HepG2 (cell line): ENCODE data around the gene TTC21B. TPM values are rescaled to one million over a fixed set of nuclear protein-coding genes. Genes with fewer than 3 reads are reported as not detected.

Source experiments
- ATAC-seq: fragments of 200-7000 bp; cut with Tn5 transposase; 3 replicates; pipeline ENCODE4 v1.9.1; 2020; ENCODE audit warnings: mild to moderate bottlenecking, moderate library complexity
- BruUV-seq: library from RNA; stranded (reverse); fragments of 400-500 nt; replicated peaks from 2 replicates; lab custom pipeline; 2021; lab: Mats Ljungman, UMichigan
- CTCF ChIA-PET: fragments of 300-600 bp; formaldehyde crosslinking; extraction: SDS; loops from one replicate; lab custom pipeline; 2021; ENCODE audit warnings: low total read pairs, inconsistent platforms, low intra/inter-chr PET ratio; lab: Yijun Ruan, JAX
- POLR2A ChIA-PET: fragments of 350-600 bp; sonication (Branson Sonifier 250); formaldehyde crosslinking; loops from one replicate; lab custom pipeline; 2020; ENCODE audit warnings: antibody characterized with exemption, inconsistent platforms; lab: Yijun Ruan, JAX
- DNase-seq: peaks from one replicate; pipeline ENCODE4 v3.0.0-alpha.2; 2015; ENCODE audit warnings: low spot score
- FAIRE-seq: peaks from 3 replicates; lab custom pipeline; 2011; peaks lifted over from hg19 to GRCh38; lab: Jason Lieb, UNC
- H2AFZ ChIP-seq: one replicate; pipeline ENCODE4 v1.6.1; 2011; ENCODE audit warnings: low read length, inconsistent platforms
- H3K27ac ChIP-seq: fragments of 300-600 bp; 3 replicates; pipeline ENCODE4 v1.8.0; 2011; ENCODE audit warnings: mixed run types, mild to moderate bottlenecking, mixed read lengths, low read length, inconsistent platforms; ENCODE audit not compliant: insufficient read depth; ENCODE audit errors: extremely low read length
- H3K27me3 ChIP-seq, 2 experiments: fragments of 200-600 bp in 1 of 2; 2 replicates in 1 of 2; 3 replicates in 1 of 2; pipeline versions ENCODE4 v1.6.0 to v1.8.0; 2011; ENCODE audit warnings: low read length in 2 of 2, mild to moderate bottlenecking in 2 of 2, moderate library complexity in 2 of 2, inconsistent platforms in 1 of 2; ENCODE audit not compliant: insufficient read depth in 2 of 2, control insufficient read depth in 1 of 2
- H3K36me3 ChIP-seq, 2 experiments: fragments of 200-600 bp in 1 of 2; replicated peaks in 1 of 2; 2 replicates in 1 of 2; 3 replicates in 1 of 2; pipeline versions ENCODE4 v1.5.1 to v1.8.0; 2011; ENCODE audit warnings: low read length in 2 of 2, inconsistent platforms in 1 of 2; ENCODE audit not compliant: insufficient read depth in 2 of 2, control insufficient read depth in 1 of 2
- H3K4me1 ChIP-seq: 2 replicates; pipeline ENCODE4 v1.5.1; 2012; ENCODE audit warnings: low read length, inconsistent platforms; ENCODE audit not compliant: insufficient read depth
- H3K4me2 ChIP-seq: 2 replicates; pipeline ENCODE4 v1.6.0; 2011; ENCODE audit warnings: low read depth, low read length, inconsistent platforms
- H3K4me3 ChIP-seq, 3 experiments: fragments of 200-600 bp in 1 of 3; sonication (generic), shearing (Covaris generic) in 1 of 3; replicated peaks in 1 of 3; 2 replicates each; pipeline ENCODE4 v1.5.1; 2011 to 2016; ENCODE audit warnings: low read length in 3 of 3, inconsistent platforms in 2 of 3, low read depth in 2 of 3, mild to moderate bottlenecking in 2 of 3, control low read depth in 1 of 3, mixed read lengths in 1 of 3; ENCODE audit not compliant: insufficient read depth in 1 of 3
- H3K79me2 ChIP-seq: one replicate; pipeline ENCODE4 v1.6.1; 2011; ENCODE audit warnings: low read length, inconsistent platforms; ENCODE audit not compliant: insufficient read depth
- H3K9ac ChIP-seq: 2 replicates; pipeline ENCODE4 v1.6.0; 2011; ENCODE audit warnings: mild to moderate bottlenecking, low read depth, low read length, inconsistent platforms; ENCODE audit not compliant: insufficient read depth
- H3K9me3 ChIP-seq: 2 replicates; pipeline ENCODE4 v1.5.1; 2012; ENCODE audit warnings: mild to moderate bottlenecking, low read length
- H4K20me1 ChIP-seq: 2 replicates; pipeline ENCODE4 v1.6.0; 2011; ENCODE audit warnings: inconsistent platforms, mild to moderate bottlenecking, low read length, moderate library complexity; ENCODE audit not compliant: insufficient read depth
- CCDC6 ChIP-seq: sonication (generic); formaldehyde crosslinking; IDR thresholded peaks from 2 replicates; pipeline ENCODE4 v1.8.1; 2022; ENCODE audit warnings: mild to moderate bottlenecking, missing genetic modification reagents, moderate library complexity
- DZIP1 ChIP-seq: sonication (generic); formaldehyde crosslinking; IDR thresholded peaks from 2 replicates; pipeline ENCODE4 v1.5.0; 2020; ENCODE audit warnings: mild to moderate bottlenecking, missing genetic modification reagents
- GABPA ChIP-seq, 2 experiments: IDR thresholded peaks; 2 replicates each; pipeline ENCODE4 v1.6.1; 2011 to 2016; ENCODE audit warnings: low read depth in 2 of 2, low read length in 1 of 2, missing biosample characterization in 1 of 2, missing genetic modification characterization in 1 of 2
- GTF3A ChIP-seq: sonication (generic); formaldehyde crosslinking; conservative IDR thresholded peaks from 2 replicates; pipeline ENCODE4 v1.4.0; 2020; ENCODE audit warnings: mild to moderate bottlenecking, missing genetic modification reagents
- ISL2 ChIP-seq: sonication (generic); formaldehyde crosslinking; IDR thresholded peaks from 2 replicates; pipeline ENCODE4 v1.5.0; 2020; ENCODE audit warnings: missing genetic modification reagents
- KLF15 ChIP-seq: sonication (generic); formaldehyde crosslinking; IDR thresholded peaks from 2 replicates; pipeline ENCODE4 v1.8.1; 2023; ENCODE audit warnings: borderline replicate concordance, mild to moderate bottlenecking, inconsistent platforms, missing genetic modification reagents, mixed read lengths
- PBX2 ChIP-seq: IDR thresholded peaks from 2 replicates; pipeline ENCODE4 v1.6.1; 2016; ENCODE audit warnings: control low read depth
- RAD21 ChIP-seq: fragments of 450-650 bp; formaldehyde crosslinking; IDR thresholded peaks from 2 replicates; pipeline ENCODE4 v1.5.0; 2020; ENCODE audit warnings: mild to moderate bottlenecking
- SMC3 ChIP-seq: IDR thresholded peaks from 2 replicates; pipeline ENCODE4 v1.6.1; 2011; ENCODE audit warnings: low read length, improper control_type of control experiment
- STAG1 ChIP-seq: sonication (generic); formaldehyde crosslinking; IDR thresholded peaks from 2 replicates; pipeline ENCODE4 v1.4.0; 2020; ENCODE audit warnings: missing genetic modification reagents
- ZBTB33 ChIP-seq: sonication (generic); formaldehyde crosslinking; IDR thresholded peaks from 2 replicates; pipeline ENCODE4 v1.4.0; 2020; ENCODE audit warnings: missing genetic modification reagents
- ZNF160 ChIP-seq: sonication (generic); formaldehyde crosslinking; IDR thresholded peaks from 2 replicates; pipeline ENCODE4 v1.8.0; 2022; ENCODE audit warnings: mild to moderate bottlenecking, inconsistent platforms, missing genetic modification reagents
- ZNF264 ChIP-seq: sonication (generic); formaldehyde crosslinking; IDR thresholded peaks from 2 replicates; pipeline ENCODE4 v1.4.0; 2020; ENCODE audit warnings: missing genetic modification reagents
- ZNF670 ChIP-seq: sonication (generic); formaldehyde crosslinking; IDR thresholded peaks from 2 replicates; pipeline ENCODE4 v1.8.0; 2022; ENCODE audit warnings: mild to moderate bottlenecking, missing genetic modification reagents, borderline replicate concordance
- ZNF780A ChIP-seq: sonication (generic); formaldehyde crosslinking; IDR thresholded peaks from 2 replicates; pipeline ENCODE4 v1.8.0; 2022; ENCODE audit warnings: mild to moderate bottlenecking, missing genetic modification reagents, moderate library complexity
- ZNF816 ChIP-seq: sonication (generic); formaldehyde crosslinking; IDR thresholded peaks from 2 replicates; pipeline ENCODE4 v1.8.0; 2022; ENCODE audit warnings: missing genetic modification reagents, mild to moderate bottlenecking, borderline replicate concordance
- ZSCAN20 ChIP-seq: sonication (generic); formaldehyde crosslinking; IDR thresholded peaks from 2 replicates; pipeline ENCODE4 v1.4.0; 2020; ENCODE audit warnings: missing genetic modification reagents, mild to moderate bottlenecking, borderline replicate concordance
- WGBS: methylation state at CpG from one replicate; pipeline ENCODE4 v1.1.6; 2017; ENCODE audit warnings: low lambda C conversion rate; 5-methylcytosine and 5-hydroxymethylcytosine counted together
- in situ Hi-C: cut with HindIII; loops from 2 replicates; pipeline ENCODE4 v1.10.0; 2017; ENCODE audit warnings: low pct_unique_long_range_greater_than_20kb; ENCODE audit not compliant: extremely low pct_ligation_motif_present
- intact Hi-C: fragments of 100-400 bp; cut with micrococcal nuclease; formaldehyde crosslinking; loops from one replicate; pipeline ENCODE4 v1.10.0; 2022; ENCODE audit not compliant: unreplicated experiment
- polyA plus RNA-seq, 8 experiments: library from polyadenylated mRNA; depleted of rRNA in 3 of 8; stranded (reverse) in 7 of 8; unstranded in 1 of 8; fragments of >200 nt; fragmentation: Illumina TruSeq in 4 of 8; extraction: Trizol in 4 of 8; gene quantifications; 2 replicates each; pipeline versions ENCODE4 v1.2.1 to v1.2.3, GENCODE V29; 2011 to 2016; ENCODE audit warnings: low read depth in 4 of 8, missing spikeins in 1 of 8, mixed read lengths in 1 of 8; ENCODE audit not compliant: insufficient read depth in 1 of 8
- total RNA-seq, 5 experiments: library from RNA; depleted of rRNA; stranded (reverse); fragments of >200 nt; fragmentation: Illumina TruSeq; extraction: Trizol; gene quantifications; 2 replicates each; pipeline ENCODE4 v1.2.3, GENCODE V29; 2016; ENCODE audit warnings: low read depth in 1 of 5

The TTC21B gene
- total and polyA plus RNA-seq, 2 of the 13 experiments (the other 11 are each of a cell fraction or from before 2014, with no cell fraction given) = 39.1 to 67.1 TPM

GRCh38 chr2:165874445-165875039 lies 79.0 kb downstream of the TTC21B start:
- no peak overlapping the region for H2AFZ ChIP-seq
- peaks cover 13% of the 10 kb centered on the region for H3K4me1 ChIP-seq
- intact Hi-C loops (loop anchor here (1.0 to 10.0 kb wide), 2 partner anchors 300 to 473 kb away; no protein-coding TSS in a partner anchor), in situ Hi-C loops (loop anchor here (5.0 kb wide), 1 partner anchor 472 kb away; no protein-coding TSS in a partner anchor)
- H3K9me3 ChIP-seq = no peaks in the 10 kb centered on the region
- H3K4me2 ChIP-seq = no peak overlapping the region
- no peak overlapping the region for H3K9ac ChIP-seq
- H3K4me3 ChIP-seq = no peak overlapping the region
- H3K36me3 ChIP-seq = peaks cover 4 to 28% of the 10 kb centered on the region in 2 experiments
- peak; percentile 80 for ATAC-seq
- BruUV-seq = no TSS peak
- WGBS = 82% methylated on average over 3 of the region's 3 CpGs
- H3K79me2 ChIP-seq = no peaks in the 10 kb centered on the region
- H3K27me3 ChIP-seq = no peaks in the 10 kb centered on the region
- H4K20me1 ChIP-seq = no peaks in the 10 kb centered on the region
- CTCF ChIA-PET = interaction anchor here (0.7 to 1.7 kb wide), 2 partner anchors 472 to 473 kb away, joined by 3 to 8 read pairs; no protein-coding TSS in a partner anchor
- no peak for FAIRE-seq
- POLR2A ChIA-PET = interaction anchor here (0.6 kb wide), 1 partner anchor 253 kb away, joined by 3 read pairs; no protein-coding TSS in a partner anchor
- no peak overlapping the region for H3K27ac ChIP-seq
- peak; percentile 72 for DNase-seq
- TF ChIP-seq KLF15 (CRISPR knock-in tag) (no peak), ZNF816 (CRISPR knock-in tag) (no peak), ZSCAN20 (CRISPR knock-in tag) (no peak), ISL2 (CRISPR knock-in tag) (no peak), GABPA (IDR thresholded peaks at IDR 0.05; ENCODE audit: low read depth, low read length) (no peak), GABPA (CRISPR knock-in tag; IDR thresholded peaks at IDR 0.05; ENCODE audit: low read depth) (0 out of 2 replicates have a peak, but pooled peaks have one; percentile 15), PBX2 (no peak), SMC3 (peak; percentile 61; the same call in 1 of the 2 replicates), ZBTB33 (CRISPR knock-in tag) (no peak), GTF3A (CRISPR knock-in tag) (no peak), ZNF160 (CRISPR knock-in tag) (no peak), CCDC6 (CRISPR knock-in tag) (no peak), ZNF780A (no peak), RAD21 (peak; percentile 36; the same call in 1 of the 2 replicates), ZNF264 (CRISPR knock-in tag) (no peak), DZIP1 (CRISPR knock-in tag) (no peak), STAG1 (CRISPR knock-in tag) (peak; percentile 72), ZNF670 (CRISPR knock-in tag) (no peak)
